Measurements from ENCODE around the gene CSN2.

- TF ChIP-seq CTCF (IDR thresholded peaks at IDR 0.05; ENCODE audit: insufficient read depth, low read length) (no peak), POLR2AphosphoS5 (IDR thresholded peaks at IDR 0.05; ENCODE audit: low read depth) (no peak)
Observed at GRCh38 chr4:69984030-69984443, 18.5 kb upstream of the CSN2 start.
